NCI-H2107 (cell line): ENCODE measurements around the gene ADIPOR2.

Experiments
- DNase-seq: peaks from one replicate; lab custom pipeline; 2025; lab: John Stamatoyannopoulos, UW

The ADIPOR2 gene

DNA sequence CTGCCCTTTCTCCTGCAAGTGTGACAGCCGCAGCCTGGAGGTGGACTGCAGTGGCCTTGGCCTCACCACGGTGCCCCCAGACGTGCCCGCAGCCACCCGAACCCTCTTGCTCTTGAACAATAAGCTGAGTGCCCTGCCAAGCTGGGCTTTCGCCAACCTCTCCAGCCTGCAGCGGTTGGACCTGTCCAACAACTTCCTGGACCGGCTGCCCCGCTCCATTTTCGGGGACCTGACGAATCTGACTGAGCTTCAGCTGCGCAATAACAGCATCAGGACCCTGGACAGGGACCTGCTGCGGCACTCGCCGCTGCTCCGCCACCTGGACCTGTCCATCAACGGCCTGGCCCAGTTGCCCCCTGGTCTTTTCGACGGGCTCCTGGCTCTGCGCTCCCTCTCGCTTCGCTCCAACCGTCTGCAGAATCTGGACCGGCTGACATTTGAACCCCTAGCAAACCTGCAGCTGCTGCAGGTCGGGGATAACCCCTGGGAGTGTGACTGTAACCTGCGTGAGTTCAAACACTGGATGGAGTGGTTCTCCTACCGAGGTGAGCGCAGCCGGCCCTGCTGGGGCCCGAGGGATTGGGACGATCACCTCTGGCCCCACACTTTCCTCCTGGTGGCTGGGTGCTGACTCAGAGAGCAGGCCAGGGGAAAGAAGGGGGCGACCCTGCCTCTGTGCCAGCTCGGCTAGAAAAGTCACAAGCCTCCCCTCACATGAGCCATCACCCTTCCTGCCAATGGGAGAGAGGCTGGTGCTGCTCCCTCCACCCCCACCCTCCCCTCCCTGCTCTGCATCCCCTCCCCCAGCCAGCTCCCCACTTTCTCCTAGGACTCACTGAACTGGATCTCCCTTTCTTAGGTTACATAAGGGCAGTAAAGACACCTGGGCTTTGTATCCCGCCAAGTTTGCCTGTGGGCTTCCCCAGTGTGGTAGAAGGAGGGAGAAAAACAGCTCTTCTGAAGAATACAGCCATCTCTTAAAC is 140.4 kb downstream of the ADIPOR2 start:
- no peak for DNase-seq

DNA sequence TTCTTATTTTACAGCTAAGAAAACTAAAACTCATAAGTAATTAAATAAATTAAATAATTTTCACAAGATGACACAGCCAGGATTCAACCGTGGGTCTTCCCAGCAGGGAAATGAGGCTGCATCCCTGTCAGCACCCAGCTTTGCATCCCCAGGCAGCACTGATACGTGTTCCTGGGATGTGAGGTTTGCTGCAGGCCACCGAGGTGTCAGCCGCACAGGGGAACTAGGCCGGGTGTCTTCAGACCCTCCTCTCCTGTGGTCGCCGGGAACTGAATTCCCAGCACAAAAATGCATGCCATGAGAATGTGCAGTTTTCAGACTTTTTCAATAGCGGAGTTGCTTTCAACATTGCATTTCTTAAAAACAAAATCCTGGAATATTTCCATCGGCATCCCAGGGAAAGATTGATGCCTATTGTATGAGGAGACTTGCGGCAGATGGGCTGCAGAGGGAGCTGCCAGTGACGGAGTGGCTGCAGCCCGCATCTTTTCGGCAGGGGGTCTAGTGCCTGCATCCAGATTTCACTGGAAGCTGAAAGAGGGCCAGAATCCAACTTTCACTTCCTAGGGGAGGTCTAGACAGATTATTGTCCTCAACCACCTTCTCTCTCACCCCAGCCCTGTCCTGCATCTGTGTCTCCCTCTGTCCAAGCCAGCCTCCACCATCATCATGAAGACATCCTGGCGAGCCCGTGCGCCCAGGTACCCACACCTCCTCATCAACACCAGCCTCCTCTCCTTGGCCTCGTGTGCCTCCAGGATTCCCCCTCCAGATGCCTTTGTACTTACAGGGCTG is 142.1 kb downstream of the ADIPOR2 start:
- no peak for DNase-seq

DNA sequence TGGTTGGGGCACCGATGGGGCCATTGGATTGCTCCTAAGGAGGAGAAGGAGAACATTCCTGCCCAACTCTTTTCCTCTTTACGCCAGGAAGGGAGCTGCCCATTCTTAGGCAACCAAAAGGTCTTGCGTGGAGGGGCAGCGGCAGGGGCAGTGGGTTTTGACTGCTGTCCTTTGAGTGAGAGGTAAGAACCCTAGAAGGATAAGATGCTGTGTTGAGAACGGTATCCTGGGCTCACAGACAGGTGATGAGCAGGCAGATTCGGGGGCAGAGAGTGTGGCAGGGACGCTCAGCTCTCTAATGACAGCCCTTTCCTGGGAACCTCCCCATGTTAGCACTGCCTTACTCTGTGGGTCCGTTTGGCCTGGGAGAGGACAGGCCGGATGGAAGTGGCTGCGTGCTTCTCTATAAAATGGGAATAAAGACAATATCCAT is 142.7 kb downstream of the ADIPOR2 start:
- no peak for DNase-seq

DNA sequence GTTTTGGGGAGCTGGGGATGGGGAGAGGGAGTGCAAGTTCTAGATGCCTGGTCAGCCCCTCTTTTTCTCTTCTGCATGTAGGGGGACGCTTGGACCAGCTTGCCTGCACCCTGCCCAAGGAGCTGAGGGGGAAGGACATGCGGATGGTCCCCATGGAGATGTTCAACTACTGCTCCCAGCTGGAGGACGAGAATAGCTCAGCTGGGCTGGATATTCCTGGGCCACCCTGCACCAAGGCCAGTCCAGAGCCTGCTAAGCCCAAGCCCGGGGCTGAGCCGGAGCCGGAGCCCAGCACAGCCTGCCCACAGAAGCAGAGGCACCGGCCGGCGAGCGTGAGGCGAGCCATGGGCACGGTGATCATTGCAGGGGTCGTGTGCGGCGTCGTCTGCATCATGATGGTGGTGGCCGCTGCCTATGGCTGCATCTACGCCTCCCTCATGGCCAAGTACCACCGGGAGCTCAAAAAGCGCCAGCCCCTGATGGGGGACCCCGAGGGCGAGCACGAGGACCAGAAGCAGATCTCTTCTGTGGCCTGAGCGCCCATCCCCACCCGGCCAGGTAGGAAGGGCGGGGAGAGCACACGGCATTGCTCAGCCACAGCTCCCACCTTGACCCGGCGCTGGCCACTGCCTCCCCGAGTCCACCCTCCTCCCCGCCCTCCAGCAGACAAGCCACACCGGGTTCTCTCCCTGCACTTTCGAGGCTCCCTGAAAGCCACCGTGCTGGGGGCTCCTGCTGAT is 143.5 kb downstream of the ADIPOR2 start:
- DNase-seq = no peak

DNA sequence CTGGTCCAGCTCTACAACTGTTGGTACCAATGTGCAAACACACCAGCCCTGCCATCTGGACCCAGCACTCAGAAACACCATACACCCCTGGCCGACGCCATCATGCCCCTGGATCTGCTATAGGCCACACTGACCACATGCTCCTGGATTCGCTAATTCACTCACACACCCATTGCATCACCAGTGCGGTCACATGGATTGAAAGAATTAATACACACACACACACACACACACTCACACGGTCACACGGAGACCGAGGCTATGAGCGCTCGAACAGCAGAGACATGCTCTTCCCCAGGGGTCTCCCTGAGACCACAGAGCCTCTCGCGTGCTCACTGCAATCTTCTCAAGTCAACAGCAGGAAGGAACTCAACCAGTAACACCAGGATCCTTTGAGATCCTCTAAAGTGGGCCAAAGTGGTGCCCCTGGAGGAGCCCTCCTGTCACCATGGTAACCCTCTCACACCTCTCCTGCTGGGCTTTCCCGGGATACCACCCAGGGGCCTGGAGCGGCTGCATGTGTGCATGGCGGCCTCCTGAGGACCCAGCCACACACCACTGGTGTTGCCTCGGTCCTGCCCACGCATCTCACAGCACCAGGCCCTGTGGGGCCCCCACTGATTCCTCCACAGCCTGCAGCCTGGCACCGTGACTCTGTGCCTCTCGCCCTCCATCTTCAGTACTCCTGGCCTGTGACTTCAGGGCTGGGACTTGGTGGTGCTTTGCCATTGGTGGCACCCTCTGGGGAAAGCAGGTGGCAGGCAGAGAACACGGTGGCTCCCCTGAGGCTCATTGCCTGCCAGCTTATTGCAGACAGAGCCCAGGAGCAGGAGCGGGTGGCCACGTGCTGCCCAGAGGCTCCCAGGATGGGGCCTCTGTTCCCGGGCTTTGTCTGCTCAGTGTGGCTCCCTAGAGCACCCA is 144.6 kb downstream of the ADIPOR2 start:
- no peak for DNase-seq

DNA sequence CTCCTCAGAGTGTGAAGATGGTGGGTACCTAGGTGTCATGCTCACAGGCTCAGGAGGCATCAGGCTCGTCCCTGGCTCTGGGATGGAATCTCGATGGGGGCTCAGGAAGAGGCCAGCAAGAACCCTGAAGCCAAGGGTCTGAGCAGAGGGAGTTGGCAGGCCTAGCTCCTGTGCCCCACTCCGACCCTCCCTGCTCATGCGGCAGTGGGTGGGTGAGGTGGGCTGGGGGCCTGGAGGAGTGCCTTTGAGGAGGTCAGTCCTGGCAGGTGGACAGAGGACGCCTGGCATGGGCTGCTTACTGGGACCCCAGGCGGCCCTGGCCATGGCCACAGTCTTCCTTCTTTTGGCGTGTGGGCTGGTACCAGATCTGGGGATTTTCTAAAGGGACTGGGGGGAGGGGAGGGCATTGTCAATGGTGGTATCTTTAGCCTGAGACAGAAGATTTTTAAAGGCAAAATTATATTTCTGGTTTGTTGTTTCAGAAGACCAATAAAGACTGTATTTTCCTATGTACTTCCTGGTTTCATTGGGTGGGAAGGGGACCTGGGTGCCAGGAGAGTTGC is 145.5 kb downstream of the ADIPOR2 start:
- no peak for DNase-seq

DNA sequence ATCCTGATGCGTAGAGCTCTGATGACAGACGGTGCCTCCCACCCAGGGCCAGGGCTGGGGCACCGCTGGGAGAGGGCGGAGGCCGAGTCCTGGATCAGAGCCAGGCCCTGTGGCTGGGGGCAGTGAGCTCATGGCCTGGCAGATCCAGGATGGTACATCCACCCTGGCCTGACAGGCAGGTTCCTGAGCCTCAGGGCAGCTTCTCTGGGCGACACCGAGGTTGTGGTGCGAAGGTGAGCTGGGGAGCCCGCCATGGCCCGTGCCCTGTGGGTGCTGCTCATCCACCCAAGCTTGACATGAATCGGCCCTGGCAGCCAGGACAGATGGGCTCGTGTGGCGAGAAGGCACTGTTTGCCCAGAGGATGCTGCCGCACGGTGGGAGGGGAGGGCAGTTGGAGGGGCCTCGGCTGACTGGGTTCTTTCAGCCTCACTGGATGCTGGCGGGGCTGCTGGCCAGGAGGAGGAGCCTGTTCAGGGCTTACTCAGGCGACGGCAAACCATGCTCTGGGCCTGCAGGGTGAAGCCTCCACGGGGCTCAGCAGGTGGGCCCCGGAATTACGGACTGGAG is 146.1 kb downstream of the ADIPOR2 start:
- no peak for DNase-seq

DNA sequence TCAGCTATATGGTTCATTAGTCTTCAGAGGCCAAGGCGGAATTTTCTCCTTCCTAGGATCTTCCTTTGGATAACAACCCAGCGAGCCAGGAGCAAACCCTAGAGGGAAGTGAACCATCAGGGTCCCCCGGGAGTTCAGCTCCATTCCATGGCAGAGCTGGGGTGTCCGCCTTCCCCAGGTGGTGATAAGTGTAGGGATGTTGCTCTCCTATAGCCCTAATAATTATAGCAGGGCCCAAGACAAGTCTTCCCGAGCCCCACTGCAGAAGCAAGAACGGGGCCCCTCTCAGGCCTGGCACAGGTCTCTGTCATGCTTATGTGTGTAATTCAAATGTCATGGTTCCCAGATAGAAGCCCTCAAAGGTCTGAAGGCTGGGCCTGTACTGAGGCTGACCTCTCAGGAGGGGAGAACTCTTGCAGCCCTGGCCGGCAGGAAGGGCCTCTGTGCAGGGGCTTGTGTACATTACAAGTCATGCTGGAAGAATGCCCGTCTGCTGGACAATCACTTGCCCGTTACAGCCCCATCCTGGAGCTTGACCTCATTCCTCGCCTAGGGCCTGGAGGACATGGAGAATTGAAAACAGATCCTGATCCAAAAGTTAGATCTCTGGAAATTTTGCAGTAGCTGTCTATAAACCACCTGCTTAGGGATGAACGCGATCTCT is 146.8 kb downstream of the ADIPOR2 start:
- no peak for DNase-seq
